Choroid plexus epithelial cell (primary cell): ENCODE measurements around the gene TTC33.

Experiments used
- DNase-seq: peaks from one replicate; pipeline ENCODE4 v3.0.0-alpha.2; 2010; ENCODE audit warnings: low read depth
- H3K4me3 ChIP-seq: 2 replicates; pipeline ENCODE4 v1.5.1; 2011; ENCODE audit warnings: low read depth, mild to moderate bottlenecking, control low read depth, low read length, moderate library complexity
- TF ChIP-seq, protein P1 (sequence below): conservative IDR thresholded peaks from 2 replicates; pipeline ENCODE4 v1.5.1; 2011; ENCODE audit warnings: low read depth, mild to moderate bottlenecking, control low read depth, inconsistent platforms, low read length, moderate library complexity

Gene TTC33

DNA sequence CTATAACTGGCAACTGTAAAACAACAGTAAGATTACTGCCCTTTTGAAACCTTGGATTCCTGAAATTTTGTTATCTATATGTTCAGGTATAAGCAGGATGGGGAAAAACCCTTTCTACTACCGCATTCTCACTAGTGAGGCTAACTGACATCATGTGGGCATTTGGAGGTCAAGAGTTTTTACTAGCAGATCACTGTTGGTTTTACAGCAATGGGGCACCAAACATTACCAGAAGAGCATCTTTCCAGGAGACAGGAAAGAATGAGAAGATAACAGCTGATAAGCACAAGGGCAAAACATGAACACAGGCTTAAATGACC, 20.9 kb upstream of the TTC33 start:
- DNase-seq = peak; percentile 7
- TF ChIP-seq, protein P1, sequence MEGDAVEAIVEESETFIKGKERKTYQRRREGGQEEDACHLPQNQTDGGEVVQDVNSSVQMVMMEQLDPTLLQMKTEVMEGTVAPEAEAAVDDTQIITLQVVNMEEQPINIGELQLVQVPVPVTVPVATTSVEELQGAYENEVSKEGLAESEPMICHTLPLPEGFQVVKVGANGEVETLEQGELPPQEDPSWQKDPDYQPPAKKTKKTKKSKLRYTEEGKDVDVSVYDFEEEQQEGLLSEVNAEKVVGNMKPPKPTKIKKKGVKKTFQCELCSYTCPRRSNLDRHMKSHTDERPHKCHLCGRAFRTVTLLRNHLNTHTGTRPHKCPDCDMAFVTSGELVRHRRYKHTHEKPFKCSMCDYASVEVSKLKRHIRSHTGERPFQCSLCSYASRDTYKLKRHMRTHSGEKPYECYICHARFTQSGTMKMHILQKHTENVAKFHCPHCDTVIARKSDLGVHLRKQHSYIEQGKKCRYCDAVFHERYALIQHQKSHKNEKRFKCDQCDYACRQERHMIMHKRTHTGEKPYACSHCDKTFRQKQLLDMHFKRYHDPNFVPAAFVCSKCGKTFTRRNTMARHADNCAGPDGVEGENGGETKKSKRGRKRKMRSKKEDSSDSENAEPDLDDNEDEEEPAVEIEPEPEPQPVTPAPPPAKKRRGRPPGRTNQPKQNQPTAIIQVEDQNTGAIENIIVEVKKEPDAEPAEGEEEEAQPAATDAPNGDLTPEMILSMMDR = no peak
- H3K4me3 ChIP-seq = no peak overlapping the region

DNA sequence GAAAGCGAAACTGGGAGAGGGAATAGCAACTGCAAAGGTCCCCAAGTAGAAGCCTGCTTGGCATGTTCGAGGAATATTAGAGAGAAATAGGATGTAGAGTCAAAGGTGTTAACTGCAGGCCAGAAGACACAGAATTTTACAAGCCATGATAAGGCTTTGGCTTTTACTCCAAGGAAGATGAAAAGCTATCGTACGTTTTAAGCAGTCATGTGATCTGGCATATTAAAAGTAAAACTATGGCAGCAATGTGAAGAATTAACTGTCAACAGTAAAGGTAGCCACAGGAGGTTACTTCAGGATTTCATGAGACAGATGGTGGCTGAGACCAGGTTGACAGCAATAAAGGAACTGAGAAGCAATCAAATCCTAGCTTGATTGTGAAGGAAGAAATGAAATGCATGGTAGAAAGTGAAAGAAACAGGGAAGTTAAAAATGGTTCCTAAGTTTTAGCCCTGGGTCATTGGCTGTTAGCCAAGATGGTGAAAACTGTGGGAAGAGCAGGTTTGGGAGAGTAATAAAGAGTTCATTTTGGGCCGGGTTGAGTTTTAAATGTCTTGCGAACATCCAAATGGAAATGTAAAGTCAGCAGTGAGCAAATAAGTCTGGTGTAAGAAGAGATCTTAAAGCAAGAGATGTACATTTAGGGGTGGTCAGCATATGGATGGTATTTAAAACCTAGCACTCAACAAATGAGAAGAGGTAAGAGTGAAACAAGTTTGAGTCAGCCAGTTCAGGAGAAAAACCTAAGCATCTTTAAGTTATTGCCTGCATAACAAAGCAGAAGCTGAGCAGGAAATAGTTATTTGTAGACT, 20.3 kb upstream of the TTC33 start:
- TF ChIP-seq, protein P1 = no peak
- DNase-seq = peak; percentile 43
- no peak overlapping the region for H3K4me3 ChIP-seq

DNA sequence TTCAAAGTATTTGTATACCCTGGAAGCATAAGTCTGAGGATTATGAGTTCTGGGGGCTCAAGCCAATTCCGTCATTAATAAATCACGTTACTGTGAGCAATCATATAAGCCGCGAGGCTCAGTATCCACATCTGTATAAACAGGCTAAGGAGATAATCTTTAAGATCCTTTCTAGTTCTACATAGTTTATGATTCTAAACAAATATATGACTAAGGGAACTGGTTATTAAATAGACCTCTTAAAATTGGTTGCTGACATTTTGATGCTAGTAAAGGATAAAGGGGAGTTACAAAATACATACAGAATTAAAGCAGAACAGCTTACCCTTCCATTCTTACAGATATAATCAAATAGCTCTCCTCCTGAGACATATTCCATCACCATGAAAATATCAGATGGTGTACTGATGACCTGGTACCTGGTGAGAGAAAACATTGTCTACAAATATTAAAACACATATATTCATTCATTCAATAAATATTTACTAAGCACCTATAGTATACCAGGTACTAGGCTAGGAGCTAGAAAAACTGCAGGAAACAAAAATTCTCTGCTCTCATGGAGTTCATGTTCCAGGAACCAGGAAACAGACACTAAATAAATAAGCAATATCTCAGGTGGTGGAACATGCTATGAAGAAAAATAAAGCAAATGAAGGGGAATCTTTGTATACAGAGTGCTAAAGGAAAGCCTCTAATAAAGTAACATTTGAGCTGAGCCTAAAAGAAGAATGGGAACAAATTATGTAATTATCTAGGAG, 19.5 kb upstream of the TTC33 start:
- H3K4me3 ChIP-seq = no peak overlapping the region
- TF ChIP-seq, protein P1 = no peak
- no peak for DNase-seq

DNA sequence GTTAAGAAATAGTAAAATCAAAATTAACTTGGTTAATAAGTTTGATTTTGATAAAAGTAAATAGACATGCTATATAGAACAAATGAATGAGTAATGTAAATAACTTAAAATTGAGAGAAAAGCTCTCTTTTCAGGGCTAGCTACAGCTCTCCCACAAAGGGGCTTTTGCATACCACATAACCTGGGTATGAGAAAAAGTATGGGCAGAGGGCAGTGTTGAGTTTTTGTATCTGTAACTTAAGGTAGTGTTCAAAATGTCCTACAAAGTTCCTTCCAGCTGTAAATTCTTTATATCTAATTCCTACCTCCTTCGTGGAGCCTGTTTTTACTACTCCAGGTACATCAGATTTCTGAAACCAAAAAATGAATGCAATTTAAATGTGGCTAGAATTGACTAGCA, 18.9 kb upstream of the TTC33 start:
- DNase-seq = peak; percentile 22
- no peak overlapping the region for H3K4me3 ChIP-seq
- TF ChIP-seq, protein P1 = peak; percentile 13

DNA sequence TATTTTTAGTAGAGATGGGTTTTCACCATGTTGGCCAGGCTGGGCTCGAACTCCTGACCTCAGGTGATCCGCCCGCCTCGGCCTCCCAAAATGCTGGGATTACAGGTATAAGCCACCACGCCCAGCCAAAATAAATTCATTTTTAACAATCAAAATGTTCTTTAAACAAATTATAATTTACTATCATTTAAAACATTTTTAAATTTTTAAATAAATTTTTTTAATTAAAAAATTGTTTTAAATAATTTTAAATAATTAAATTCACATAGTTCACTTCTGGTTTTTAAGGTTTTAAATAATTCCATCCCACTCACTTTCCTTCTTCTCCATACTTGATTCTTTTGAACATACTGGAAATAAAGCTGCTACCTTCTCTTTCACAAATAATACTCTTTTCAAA, 15.0 kb upstream of the TTC33 start:
- TF ChIP-seq, protein P1 = no peak
- no peak overlapping the region for H3K4me3 ChIP-seq
- DNase-seq = no peak

DNA sequence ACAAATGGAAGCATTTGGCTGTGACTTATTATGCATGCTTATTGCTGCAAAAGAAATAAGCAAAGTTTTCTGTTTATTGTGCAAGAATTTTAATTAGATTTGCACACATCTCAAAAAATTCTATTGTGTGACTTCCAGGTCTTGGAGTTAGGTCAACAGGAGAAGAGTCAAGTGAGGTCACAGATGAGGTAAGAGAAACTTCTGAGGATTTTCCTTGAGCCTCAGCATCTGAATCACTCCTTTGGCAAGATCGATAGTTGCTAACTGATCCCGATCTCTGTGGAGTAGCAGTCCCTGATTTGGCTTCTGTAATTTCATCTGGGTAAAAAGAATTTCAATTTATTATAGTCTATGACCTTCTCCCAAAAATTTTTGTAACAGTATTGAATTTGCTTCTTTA, 6.9 kb upstream of the TTC33 start:
- TF ChIP-seq, protein P1 = no peak
- no peak overlapping the region for H3K4me3 ChIP-seq
- no peak for DNase-seq
